Measurements from ENCODE around the gene GPC6.

Gene GPC6

GRCh38 chr13:94267581-94268366 is 1041.2 kb downstream of the GPC6 start:
- Histone ChIP-seq H3K23ac (ENCODE audit: low read depth, low read length, poor library complexity) (no peak overlapping the region), H3K4me2 (ENCODE audit: insufficient read depth, low read length, poor library complexity, severe bottlenecking) (no peak overlapping the region), H2AK5ac (ENCODE audit: low read depth, low read length) (no peak overlapping the region), H3K9ac (ENCODE audit: low read depth, low read length, poor library complexity) (no peak overlapping the region), H3K18ac (ENCODE audit: low read length) (no peak overlapping the region), H3K4me1 (ENCODE audit: control insufficient read depth in 2 of 2, insufficient read depth in 1 of 2, low read depth in 1 of 2, low read length in 2 of 2) (peaks cover 0 to 3% of the 10 kb centered on the region in 2 donors), H2BK5ac (ENCODE audit: low read length) (no peak overlapping the region), H3K27ac (replicated peaks; ENCODE audit: low read length) (no peak overlapping the region), H3K27me3 (ENCODE audit: control insufficient read depth in 3 of 3, insufficient read depth in 3 of 3, low read depth in 1 of 3, low read length in 3 of 3) (no peaks in the 10 kb centered on the region), H2BK15ac (ENCODE audit: low read length) (no peak overlapping the region), H4K8ac (ENCODE audit: low read depth, low read length) (no peak overlapping the region), H3K4ac (ENCODE audit: low read length) (no peak overlapping the region), H2BK120ac (ENCODE audit: low read depth, low read length) (no peak overlapping the region), H3K9me3 (replicated peaks in 1 of 2; ENCODE audit: control insufficient read depth in 2 of 2, insufficient read depth in 1 of 2, low read depth in 1 of 2, low read length in 2 of 2) (no peaks in the 10 kb centered on the region), H3K4me3 (ENCODE audit: low read length in 2 of 2) (no peak overlapping the region), H2BK12ac (ENCODE audit: low read length) (no peak overlapping the region), H3K14ac (ENCODE audit: low read length) (no peak overlapping the region), H4K91ac (ENCODE audit: low read depth, low read length, poor library complexity) (no peak overlapping the region), H3K36me3 (replicated peaks in 1 of 2; ENCODE audit: control insufficient read depth in 2 of 2, insufficient read depth in 2 of 2, low read length in 2 of 2) (no peaks in the 10 kb centered on the region), H3K79me1 (ENCODE audit: low read depth, low read length) (no peaks in the 10 kb centered on the region), H2AFZ (ENCODE audit: low read length) (no peak overlapping the region)
- no peak for DNase-seq (ENCODE audit: low spot score)
- no CpG with 5 or more reads among the region's 3 CpGs for WGBS, 2 donors (ENCODE audit: extremely low coverage in 2 of 2, insufficient read length in 2 of 2, insufficient replicate concordance in 1 of 2)

- H2BK12ac ChIP-seq (ENCODE audit: low read length), result no peak overlapping the region
- H3K9me3 ChIP-seq (replicated peaks in 1 of 2; ENCODE audit: control insufficient read depth in 2 of 2, insufficient read depth in 1 of 2, low read depth in 1 of 2, low read length in 2 of 2), result no peaks in the 10 kb centered on the region
- no peak overlapping the region for H2BK120ac ChIP-seq (ENCODE audit: low read depth, low read length)
- H3K23ac ChIP-seq (ENCODE audit: low read depth, low read length, poor library complexity), result no peak overlapping the region
- WGBS, 2 donors (ENCODE audit: extremely low coverage in 2 of 2, insufficient read length in 2 of 2, insufficient replicate concordance in 1 of 2), result no CpG with 5 or more reads among the region's 5 CpGs
- no peak overlapping the region for H3K4ac ChIP-seq (ENCODE audit: low read length)
- DNase-seq (ENCODE audit: low spot score), result no peak
- H3K9ac ChIP-seq (ENCODE audit: low read depth, low read length, poor library complexity), result no peak overlapping the region
- H4K8ac ChIP-seq (ENCODE audit: low read depth, low read length), result no peak overlapping the region
- no peak overlapping the region for H2AFZ ChIP-seq (ENCODE audit: low read length)
- H2AK5ac ChIP-seq (ENCODE audit: low read depth, low read length), result no peak overlapping the region
- no peak overlapping the region for H2BK15ac ChIP-seq (ENCODE audit: low read length)
- no peak overlapping the region for H2BK5ac ChIP-seq (ENCODE audit: low read length)
- H3K4me3 ChIP-seq (ENCODE audit: low read length in 2 of 2), result no peak overlapping the region
- H3K36me3 ChIP-seq (replicated peaks in 1 of 2; ENCODE audit: control insufficient read depth in 2 of 2, insufficient read depth in 2 of 2, low read length in 2 of 2), result no peaks in the 10 kb centered on the region
- no peak overlapping the region for H3K18ac ChIP-seq (ENCODE audit: low read length)
- H3K79me1 ChIP-seq (ENCODE audit: low read depth, low read length), result no peaks in the 10 kb centered on the region
- H3K27ac ChIP-seq (replicated peaks; ENCODE audit: low read length), result no peak overlapping the region
- no peak overlapping the region for H3K14ac ChIP-seq (ENCODE audit: low read length)
- peaks cover 0 to 5% of the 10 kb centered on the region in 2 donors for H3K4me1 ChIP-seq (ENCODE audit: control insufficient read depth in 2 of 2, insufficient read depth in 1 of 2, low read depth in 1 of 2, low read length in 2 of 2)
- H3K27me3 ChIP-seq (ENCODE audit: control insufficient read depth in 3 of 3, insufficient read depth in 3 of 3, low read depth in 1 of 3, low read length in 3 of 3), result no peaks in the 10 kb centered on the region
- H3K4me2 ChIP-seq (ENCODE audit: insufficient read depth, low read length, poor library complexity, severe bottlenecking), result no peak overlapping the region
- no peak overlapping the region for H4K91ac ChIP-seq (ENCODE audit: low read depth, low read length, poor library complexity)
Observed at GRCh38 chr13:94268661-94269060, 1042.1 kb downstream of the GPC6 start.

GRCh38 chr13:94269557-94269956 is 1043.0 kb downstream of the GPC6 start:
- H2AFZ ChIP-seq (ENCODE audit: low read length), result no peak overlapping the region
- H3K79me1 ChIP-seq (ENCODE audit: low read depth, low read length), result no peaks in the 10 kb centered on the region
- no peak overlapping the region for H2BK12ac ChIP-seq (ENCODE audit: low read length)
- H3K36me3 ChIP-seq (replicated peaks in 1 of 2; ENCODE audit: control insufficient read depth in 2 of 2, insufficient read depth in 2 of 2, low read length in 2 of 2), result no peaks in the 10 kb centered on the region
- H3K14ac ChIP-seq (ENCODE audit: low read length), result no peak overlapping the region
- H3K9ac ChIP-seq (ENCODE audit: low read depth, low read length, poor library complexity), result no peak overlapping the region
- H3K4me3 ChIP-seq (ENCODE audit: low read length in 2 of 2), result no peak overlapping the region
- H4K91ac ChIP-seq (ENCODE audit: low read depth, low read length, poor library complexity), result no peak overlapping the region
- peaks cover 0 to 4% of the 10 kb centered on the region in 2 donors for H3K4me1 ChIP-seq (ENCODE audit: control insufficient read depth in 2 of 2, insufficient read depth in 1 of 2, low read depth in 1 of 2, low read length in 2 of 2)
- no peak overlapping the region for H3K18ac ChIP-seq (ENCODE audit: low read length)
- H2BK15ac ChIP-seq (ENCODE audit: low read length), result no peak overlapping the region
- no peak overlapping the region for H3K23ac ChIP-seq (ENCODE audit: low read depth, low read length, poor library complexity)
- H4K8ac ChIP-seq (ENCODE audit: low read depth, low read length), result no peak overlapping the region
- H3K4ac ChIP-seq (ENCODE audit: low read length), result no peak overlapping the region
- H3K27me3 ChIP-seq (ENCODE audit: control insufficient read depth in 3 of 3, insufficient read depth in 3 of 3, low read depth in 1 of 3, low read length in 3 of 3), result no peaks in the 10 kb centered on the region
- H2AK5ac ChIP-seq (ENCODE audit: low read depth, low read length), result no peak overlapping the region
- no peaks in the 10 kb centered on the region for H3K9me3 ChIP-seq (replicated peaks in 1 of 2; ENCODE audit: control insufficient read depth in 2 of 2, insufficient read depth in 1 of 2, low read depth in 1 of 2, low read length in 2 of 2)
- WGBS, 2 donors (ENCODE audit: extremely low coverage in 2 of 2, insufficient read length in 2 of 2, insufficient replicate concordance in 1 of 2), result no CpG with 5 or more reads among the region's 6 CpGs
- DNase-seq (ENCODE audit: low spot score), result no peak
- H3K27ac ChIP-seq (replicated peaks; ENCODE audit: low read length), result no peak overlapping the region
- no peak overlapping the region for H2BK120ac ChIP-seq (ENCODE audit: low read depth, low read length)
- H3K4me2 ChIP-seq (ENCODE audit: insufficient read depth, low read length, poor library complexity, severe bottlenecking), result no peak overlapping the region
- no peak overlapping the region for H2BK5ac ChIP-seq (ENCODE audit: low read length)

GRCh38 chr13:94270556-94270955 is 1043.9 kb downstream of the GPC6 start:
- Histone ChIP-seq H3K9me3 (replicated peaks in 1 of 2; ENCODE audit: control insufficient read depth in 2 of 2, insufficient read depth in 1 of 2, low read depth in 1 of 2, low read length in 2 of 2) (no peaks in the 10 kb centered on the region), H3K27me3 (ENCODE audit: control insufficient read depth in 3 of 3, insufficient read depth in 3 of 3, low read depth in 1 of 3, low read length in 3 of 3) (no peaks in the 10 kb centered on the region), H3K4ac (ENCODE audit: low read length) (no peak overlapping the region), H4K8ac (ENCODE audit: low read depth, low read length) (no peak overlapping the region), H3K79me1 (ENCODE audit: low read depth, low read length) (no peaks in the 10 kb centered on the region), H3K18ac (ENCODE audit: low read length) (no peak overlapping the region), H2BK5ac (ENCODE audit: low read length) (no peak overlapping the region), H3K4me3 (ENCODE audit: low read length in 2 of 2) (no peak overlapping the region), H3K27ac (replicated peaks; ENCODE audit: low read length) (no peak overlapping the region), H3K4me1 (ENCODE audit: control insufficient read depth in 2 of 2, insufficient read depth in 1 of 2, low read depth in 1 of 2, low read length in 2 of 2) (peaks cover 0 to 4% of the 10 kb centered on the region in 2 donors), H2BK15ac (ENCODE audit: low read length) (no peak overlapping the region), H3K9ac (ENCODE audit: low read depth, low read length, poor library complexity) (no peak overlapping the region), H3K23ac (ENCODE audit: low read depth, low read length, poor library complexity) (no peak overlapping the region), H2BK120ac (ENCODE audit: low read depth, low read length) (no peak overlapping the region), H3K14ac (ENCODE audit: low read length) (no peak overlapping the region), H2AFZ (ENCODE audit: low read length) (no peak overlapping the region), H3K4me2 (ENCODE audit: insufficient read depth, low read length, poor library complexity, severe bottlenecking) (no peak overlapping the region), H4K91ac (ENCODE audit: low read depth, low read length, poor library complexity) (no peak overlapping the region), H2BK12ac (ENCODE audit: low read length) (no peak overlapping the region), H3K36me3 (replicated peaks in 1 of 2; ENCODE audit: control insufficient read depth in 2 of 2, insufficient read depth in 2 of 2, low read length in 2 of 2) (no peaks in the 10 kb centered on the region), H2AK5ac (ENCODE audit: low read depth, low read length) (no peak overlapping the region)
- DNase-seq (ENCODE audit: low spot score), result no peak
- WGBS, 2 donors (ENCODE audit: extremely low coverage in 2 of 2, insufficient read length in 2 of 2, insufficient replicate concordance in 1 of 2), result no CpG with 5 or more reads among the region's 2 CpGs

Measured in neuronal stem cell (in vitro differentiated cells).